Measurements from ENCODE around the gene ITIH5. TPM values are rescaled to one million over a fixed set of nuclear protein-coding genes. Genes with fewer than 3 reads are reported as not detected.

ITIH5 gene
- total RNA-seq, 1 donor from 2014 or later, result 19.4 TPM

- TF ChIP-seq CTCF (IDR thresholded peaks at IDR 0.05), result no peak
- Histone ChIP-seq H3K4me1 (no peaks in the 10 kb centered on the region), H3K4me3 (no peak overlapping the region), H3K9me3 (no peaks in the 10 kb centered on the region), H3K27me3 (no peaks in the 10 kb centered on the region), H3K27ac (no peak overlapping the region), H3K36me3 (no peaks in the 10 kb centered on the region)
- intact Hi-C loops (cut with DNase I), result no loop called here
- DNase-seq (ENCODE audit: low spot score in 2 of 2), result no peak
These were observed 79.5 kb downstream of the ITIH5 start for GRCh38 chr10:7587168-7587864.

- no peaks in the 10 kb centered on the region for H3K27me3 ChIP-seq
- H3K4me1 ChIP-seq, result no peaks in the 10 kb centered on the region
- no peak overlapping the region for H3K4me3 ChIP-seq
- no peak for DNase-seq (ENCODE audit: low spot score in 2 of 2)
- no peaks in the 10 kb centered on the region for H3K36me3 ChIP-seq
- no peak for TF ChIP-seq CTCF (IDR thresholded peaks at IDR 0.05)
- intact Hi-C loops (cut with DNase I), result no loop called here
- no peaks in the 10 kb centered on the region for H3K9me3 ChIP-seq
- no peak overlapping the region for H3K27ac ChIP-seq
These were observed 81.5 kb downstream of the ITIH5 start for GRCh38 chr10:7585228-7585627.

GRCh38 chr10:7583626-7584025, 83.1 kb downstream of the ITIH5 start:
- intact Hi-C loops (cut with DNase I), result no loop called here
- Histone ChIP-seq H3K27me3 (no peaks in the 10 kb centered on the region), H3K27ac (no peak overlapping the region), H3K36me3 (no peaks in the 10 kb centered on the region), H3K9me3 (no peaks in the 10 kb centered on the region), H3K4me1 (no peaks in the 10 kb centered on the region), H3K4me3 (no peak overlapping the region)
- no peak for TF ChIP-seq CTCF (IDR thresholded peaks at IDR 0.05)
- no peak for DNase-seq (ENCODE audit: low spot score in 2 of 2)

- Histone ChIP-seq H3K4me3 (no peak overlapping the region), H3K9me3 (no peaks in the 10 kb centered on the region), H3K36me3 (no peaks in the 10 kb centered on the region), H3K27me3 (no peaks in the 10 kb centered on the region), H3K27ac (no peak overlapping the region), H3K4me1 (no peaks in the 10 kb centered on the region)
- intact Hi-C loops (cut with DNase I), result no loop called here
- DNase-seq (ENCODE audit: low spot score in 2 of 2), result peak in 1 of 2 donors; percentile 18
- no peak for TF ChIP-seq CTCF (IDR thresholded peaks at IDR 0.05)
These were observed 86.2 kb downstream of the ITIH5 start for GRCh38 chr10:7580520-7580919.

GRCh38 chr10:7579681-7580080, 87.1 kb downstream of the ITIH5 start:
- no peak for DNase-seq (ENCODE audit: low spot score in 2 of 2)
- H3K36me3 ChIP-seq, result no peaks in the 10 kb centered on the region
- H3K27ac ChIP-seq, result no peak overlapping the region
- intact Hi-C loops (cut with DNase I), result no loop called here
- H3K9me3 ChIP-seq, result no peaks in the 10 kb centered on the region
- no peak for TF ChIP-seq CTCF (IDR thresholded peaks at IDR 0.05)
- no peak overlapping the region for H3K4me3 ChIP-seq
- H3K27me3 ChIP-seq, result no peaks in the 10 kb centered on the region
- H3K4me1 ChIP-seq, result no peaks in the 10 kb centered on the region

GRCh38 chr10:7577579-7577978, 89.2 kb downstream of the ITIH5 start:
- H3K36me3 ChIP-seq, result no peaks in the 10 kb centered on the region
- H3K4me3 ChIP-seq, result no peak overlapping the region
- DNase-seq (ENCODE audit: low spot score in 2 of 2), result peak in 1 of 2 donors; percentile 9
- H3K27me3 ChIP-seq, result no peaks in the 10 kb centered on the region
- intact Hi-C loops (cut with DNase I), result no loop called here
- H3K27ac ChIP-seq, result no peak overlapping the region
- no peaks in the 10 kb centered on the region for H3K4me1 ChIP-seq
- no peak for TF ChIP-seq CTCF (IDR thresholded peaks at IDR 0.05)
- H3K9me3 ChIP-seq, result no peaks in the 10 kb centered on the region
